ENCODE data around the gene GPR17.

- TF ChIP-seq, protein P1, sequence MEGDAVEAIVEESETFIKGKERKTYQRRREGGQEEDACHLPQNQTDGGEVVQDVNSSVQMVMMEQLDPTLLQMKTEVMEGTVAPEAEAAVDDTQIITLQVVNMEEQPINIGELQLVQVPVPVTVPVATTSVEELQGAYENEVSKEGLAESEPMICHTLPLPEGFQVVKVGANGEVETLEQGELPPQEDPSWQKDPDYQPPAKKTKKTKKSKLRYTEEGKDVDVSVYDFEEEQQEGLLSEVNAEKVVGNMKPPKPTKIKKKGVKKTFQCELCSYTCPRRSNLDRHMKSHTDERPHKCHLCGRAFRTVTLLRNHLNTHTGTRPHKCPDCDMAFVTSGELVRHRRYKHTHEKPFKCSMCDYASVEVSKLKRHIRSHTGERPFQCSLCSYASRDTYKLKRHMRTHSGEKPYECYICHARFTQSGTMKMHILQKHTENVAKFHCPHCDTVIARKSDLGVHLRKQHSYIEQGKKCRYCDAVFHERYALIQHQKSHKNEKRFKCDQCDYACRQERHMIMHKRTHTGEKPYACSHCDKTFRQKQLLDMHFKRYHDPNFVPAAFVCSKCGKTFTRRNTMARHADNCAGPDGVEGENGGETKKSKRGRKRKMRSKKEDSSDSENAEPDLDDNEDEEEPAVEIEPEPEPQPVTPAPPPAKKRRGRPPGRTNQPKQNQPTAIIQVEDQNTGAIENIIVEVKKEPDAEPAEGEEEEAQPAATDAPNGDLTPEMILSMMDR (conservative IDR thresholded peaks at IDR 0.05; ENCODE audit: low read length): 0 out of 2 replicates have a peak, but pooled peaks have one; percentile 29
- no peak for TF ChIP-seq EZH2phosphoT487 (IDR thresholded peaks at IDR 0.05; ENCODE audit: borderline replicate concordance, low read depth, low read length)
These were observed 1.6 kb upstream of the GPR17 start for GRCh38 chr2:127644066-127645025.

All from OCI-LY7 (cell line).